HCT116 (cell line): ENCODE measurements around the gene WFDC1. TPM values are rescaled to one million over a fixed set of nuclear protein-coding genes. Genes with fewer than 3 reads are reported as not detected.

Source experiments
- ATAC-seq: fragments of 200-7000 bp; cut with Tn5 transposase; 2 replicates; pipeline ENCODE4 v1.9.1; 2020; ENCODE audit warnings: mild to moderate bottlenecking, moderate library complexity
- BruUV-seq: library from RNA; stranded (reverse); fragments of 400-500 nt; replicated peaks from 2 replicates; lab custom pipeline; 2021; lab: Mats Ljungman, UMichigan
- CTCF ChIA-PET: fragments of 300-600 bp; sonication (Branson Sonifier 250); formaldehyde crosslinking; loops from one replicate; lab custom pipeline; 2021; ENCODE audit warnings: antibody characterized with exemption; lab: Charles Lee
- POLR2A ChIA-PET: fragments of 300-600, 350-600 bp; sonication (Branson Sonifier 250); formaldehyde crosslinking; loops from one replicate; lab custom pipeline; 2021; ENCODE audit warnings: antibody characterized with exemption; lab: Charles Lee
- RAD21 ChIA-PET, 2 experiments: fragments of 300-600 bp; sonication (Branson Sonifier 250); formaldehyde crosslinking; loops; one replicate each; lab custom pipeline; 2023; ENCODE audit warnings: low total read pairs in 2 of 2; ENCODE audit not compliant: uncharacterized antibody in 2 of 2, unreplicated experiment in 2 of 2, low non-redundant PET in 1 of 2; lab: Charles Lee
- DNase-seq: peaks from one replicate; pipeline ENCODE4 v3.0.0-alpha.2; 2010; ENCODE audit warnings: low read depth, low spot score
- H2AFZ ChIP-seq: fragments of 200-600 bp; shearing (Covaris generic), sonication (generic); 2 replicates; pipeline ENCODE4 v1.6.1; 2017; ENCODE audit warnings: low read depth, mixed run types, mixed read lengths, antibody characterized with exemption, low read length; ENCODE audit not compliant: poor library complexity, severe bottlenecking
- H3K27ac ChIP-seq: 2 replicates; pipeline ENCODE4 v1.5.1; 2012; ENCODE audit warnings: low read depth, low read length
- H3K27me3 ChIP-seq: fragments of 200-600 bp; sonication (generic); 2 replicates; pipeline ENCODE4 v1.6.1; 2016; ENCODE audit warnings: mixed run types, low read length, mixed read lengths; ENCODE audit not compliant: insufficient read depth
- H3K36me3 ChIP-seq, 2 experiments: fragments of 200-500 bp in 1 of 2; fragments of 200-600 bp in 1 of 2; sonication (Bioruptor generic) in 1 of 2; sonication (generic) in 1 of 2; 2 replicates each; pipeline versions ENCODE4 v1.5.1 to v1.6.1; 2014 to 2016; ENCODE audit warnings: low read length in 2 of 2, inconsistent platforms in 1 of 2, mixed read lengths in 1 of 2, mixed run types in 1 of 2; ENCODE audit not compliant: insufficient read depth in 2 of 2, control insufficient read depth in 1 of 2
- H3K4me1 ChIP-seq, 2 experiments: fragments of 200-600 bp in 1 of 2; sonication (generic) in 1 of 2; 2 replicates each; pipeline versions ENCODE4 v1.5.1 to v1.6.1; 2012 to 2017; ENCODE audit warnings: low read length in 2 of 2, inconsistent platforms in 1 of 2, mild to moderate bottlenecking in 1 of 2, mixed read lengths in 1 of 2, mixed run types in 1 of 2, moderate library complexity in 1 of 2; ENCODE audit not compliant: insufficient read depth in 2 of 2, control insufficient read depth in 1 of 2
- H3K4me2 ChIP-seq: fragments of 200-600 bp; sonication (generic); 2 replicates; pipeline ENCODE4 v1.6.1; 2017; ENCODE audit warnings: mixed run types, low read length, mixed read lengths
- H3K4me3 ChIP-seq, 2 experiments: fragments of 200-600 bp in 1 of 2; sonication (generic) in 1 of 2; replicated peaks in 1 of 2; 2 replicates each; pipeline ENCODE4 v1.5.1; 2011 to 2016; ENCODE audit warnings: low read length in 2 of 2, control low read depth in 1 of 2, low read depth in 1 of 2, mild to moderate bottlenecking in 1 of 2, mixed read lengths in 1 of 2, mixed run types in 1 of 2
- H3K79me2 ChIP-seq: fragments of 200-600 bp; sonication (generic); 2 replicates; pipeline ENCODE4 v1.6.1; 2017; ENCODE audit warnings: mild to moderate bottlenecking, mixed run types, low read length, moderate library complexity, mixed read lengths; ENCODE audit not compliant: insufficient read depth
- H3K9ac ChIP-seq: fragments of 200-600 bp; sonication (generic); 2 replicates; pipeline ENCODE4 v1.6.1; 2016; ENCODE audit warnings: low read length, mixed read lengths
- H3K9me2 ChIP-seq: fragments of 200-600 bp; sonication (generic), shearing (Covaris generic); 2 replicates; pipeline ENCODE4 v1.6.1; 2017; ENCODE audit warnings: mixed run types, mild to moderate bottlenecking, moderate library complexity; ENCODE audit not compliant: insufficient read depth
- H3K9me3 ChIP-seq, 2 experiments: fragments of 200-500 bp in 1 of 2; fragments of 200-600 bp in 1 of 2; sonication (Bioruptor generic) in 1 of 2; sonication (generic) in 1 of 2; 2 replicates each; pipeline ENCODE4 v1.6.1; 2014 to 2017; ENCODE audit warnings: low read length in 2 of 2, mixed read lengths in 2 of 2, inconsistent platforms in 1 of 2, low read depth in 1 of 2, mild to moderate bottlenecking in 1 of 2, mixed run types in 1 of 2, moderate library complexity in 1 of 2; ENCODE audit not compliant: control insufficient read depth in 1 of 2, insufficient read depth in 1 of 2
- H4K20me1 ChIP-seq: fragments of 200-600 bp; sonication (generic), shearing (Covaris generic); 2 replicates; pipeline ENCODE4 v1.6.1; 2017; ENCODE audit warnings: mixed run types, mild to moderate bottlenecking, moderate library complexity; ENCODE audit not compliant: insufficient read depth
- ATF3 ChIP-seq: IDR thresholded peaks from 2 replicates; pipeline ENCODE4 v1.6.1; 2012
- CBX3 ChIP-seq: IDR thresholded peaks from 2 replicates; pipeline ENCODE4 v1.6.1; 2012; ENCODE audit warnings: low read depth
- CTCF ChIP-seq, 3 experiments: fragments of 200-600 bp in 1 of 3; sonication (generic) in 1 of 3; IDR thresholded peaks in 2 of 3; conservative IDR thresholded peaks in 1 of 3; 2 replicates each; pipeline ENCODE4 v1.5.1; 2012 to 2017; ENCODE audit warnings: low read depth in 2 of 3, low read length in 2 of 3, antibody characterized with exemption in 1 of 3, borderline replicate concordance in 1 of 3, control low read depth in 1 of 3, mild to moderate bottlenecking in 1 of 3, mixed read lengths in 1 of 3, mixed run types in 1 of 3, moderate library complexity in 1 of 3; ENCODE audit not compliant: insufficient read depth in 1 of 3
- EZH2 ChIP-seq: fragments of 200-600 bp; sonication (generic); IDR thresholded peaks from 2 replicates; pipeline ENCODE4 v1.6.1; 2017; ENCODE audit warnings: antibody characterized with exemption, mixed run types
- FOSL1 ChIP-seq: IDR thresholded peaks from 2 replicates; pipeline ENCODE4 v1.6.1; 2012; ENCODE audit warnings: low read depth
- MAX ChIP-seq: IDR thresholded peaks from 2 replicates; pipeline ENCODE4 v1.6.1; 2012
- SRF ChIP-seq: IDR thresholded peaks from 2 replicates; pipeline ENCODE4 v1.6.1; 2012; ENCODE audit warnings: low read depth
- TCF7L2 ChIP-seq: IDR thresholded peaks from 2 replicates; pipeline ENCODE4 v1.7.0; 2011; ENCODE audit warnings: borderline replicate concordance, inconsistent platforms; ENCODE audit not compliant: insufficient read depth, insufficient read length; ENCODE audit errors: extremely low read depth
- YY1 ChIP-seq: IDR thresholded peaks from 2 replicates; pipeline ENCODE4 v1.6.1; 2011; ENCODE audit warnings: low read length, low read depth, moderate library complexity, mild to moderate bottlenecking; ENCODE audit not compliant: insufficient replicate concordance; ENCODE audit errors: extremely low read depth
- intact Hi-C: fragments of 100-400 bp; cut with micrococcal nuclease; formaldehyde crosslinking; loops from 2 replicates; pipeline ENCODE4 v1.10.0; 2022
- total RNA-seq: library from RNA; stranded (reverse); gene quantifications from one replicate; pipeline ENCODE4 v1.2.1, GENCODE V29; 2021; ENCODE audit not compliant: unreplicated experiment

WFDC1 gene
- total RNA-seq, 1 experiment from 2014 or later: 0.42 TPM

- CTCF ChIA-PET: no interaction called here
- no TSS peak for BruUV-seq
- Histone ChIP-seq H3K9me3 (no peaks in the 10 kb centered on the region), H2AFZ (no peak overlapping the region), H4K20me1 (no peaks in the 10 kb centered on the region), H3K4me1 (no peaks in the 10 kb centered on the region), H3K27ac (no peak overlapping the region), H3K9ac (no peak overlapping the region), H3K79me2 (no peaks in the 10 kb centered on the region), H3K27me3 (peaks cover 11% of the 10 kb centered on the region; the same call in 1 of the 2 replicates), H3K9me2 (no peaks in the 10 kb centered on the region), H3K4me2 (no peak overlapping the region), H3K4me3 (no peak overlapping the region), H3K36me3 (no peaks in the 10 kb centered on the region)
- RAD21 ChIA-PET: no interaction called here
- TF ChIP-seq FOSL1: no peak
- no peak for TF ChIP-seq SRF
- TF ChIP-seq CTCF (IDR thresholded peaks at IDR 0.05 in 2 of 3, conservative IDR thresholded peaks at IDR 0.05 in 1 of 3; ENCODE audit: borderline replicate concordance in 1 of 3, insufficient read depth in 1 of 3, low read depth in 2 of 3, low read length in 2 of 3): no peak
- no peak for TF ChIP-seq TCF7L2
- no peak for TF ChIP-seq YY1
- TF ChIP-seq ATF3: no peak
- TF ChIP-seq CBX3: no peak
- TF ChIP-seq EZH2: no peak
- TF ChIP-seq MAX: no peak
- ATAC-seq (no peak), DNase-seq (no peak)
- intact Hi-C loops: no loop called here
- POLR2A ChIA-PET: no interaction called here
Measured at GRCh38 chr16:84255050-84255810, 39.4 kb upstream of the WFDC1 start.
